Measurements from ENCODE around the gene RACGAP1. TPM values are rescaled to one million over a fixed set of nuclear protein-coding genes. Genes with fewer than 3 reads are reported as not detected.

RACGAP1 gene
- total and polyA plus RNA-seq, 2 donors (not counting 1 experiment from before 2014, with no cell fraction given), result 4.1 to 14.2 TPM

- Histone ChIP-seq H3K9me3 (ENCODE audit: control extremely low read depth in 1 of 3, control insufficient read depth in 2 of 3, insufficient read depth in 1 of 3, low read length in 2 of 3) (no peaks in the 10 kb centered on the region), H3K4me1 (ENCODE audit: control insufficient read depth in 2 of 2, insufficient read depth in 2 of 2, low read length in 2 of 2) (peaks cover 11% of the 10 kb centered on the region in 2 donors), H3K9ac (ENCODE audit: low read length) (peak overlapping the region; percentile 69), H3K27ac (ENCODE audit: low read length in 2 of 2) (no peak overlapping the region), H3K36me3 (replicated peaks in 1 of 2; ENCODE audit: control extremely low read depth in 1 of 2, control insufficient read depth in 1 of 2, extremely low read depth in 1 of 2, insufficient read depth in 2 of 2, low read length in 1 of 2) (no peaks in the 10 kb centered on the region), H3K27me3 (replicated peaks in 1 of 4; ENCODE audit: control extremely low read depth in 1 of 4, control insufficient read depth in 3 of 4, insufficient read depth in 4 of 4, low read length in 3 of 4) (peaks cover 0 to 64% (median 16%) of the 10 kb centered on the region in 4 experiments), H3K4me3 (ENCODE audit: control extremely low read depth in 1 of 5, extremely low read depth in 1 of 5, insufficient read depth in 1 of 5, low read depth in 2 of 5, low read length in 4 of 5) (peak overlapping the region in 4 of 5 experiments; percentile 21 to 66 (median 39)), H3K4me2 (replicated peaks; ENCODE audit: low read depth, low read length, poor library complexity, severe bottlenecking) (peak overlapping the region; percentile 97), H3K79me2 (ENCODE audit: control insufficient read depth, insufficient read depth, low read length) (no peaks in the 10 kb centered on the region), H4K20me1 (ENCODE audit: control insufficient read depth, insufficient read depth, low read length, poor library complexity, severe bottlenecking) (no peaks in the 10 kb centered on the region), H2AFZ (ENCODE audit: insufficient read depth, low read depth, low read length, poor library complexity, severe bottlenecking) (peak overlapping the region; percentile 84)
- no peaks in the 10 kb centered on the region for H3K9me3 Mint-ChIP-seq (ENCODE audit: insufficient read depth)
- intact Hi-C loops (cut with micrococcal nuclease), result loop anchor here (2.0 kb wide), 1 partner anchor 207 kb away; no protein-coding TSS in a partner anchor
- POLR2A ChIA-PET, result no interaction called here
- H3K27me3 Mint-ChIP-seq, result peaks cover 39% of the 10 kb centered on the region
- no peak overlapping the region for H3K27ac Mint-ChIP-seq
- CTCF ChIA-PET, result interaction anchor here (0.5 to 6.5 kb wide), 36 partner anchors 9 to 255 kb away, joined by 3 to 93 read pairs (median 6); partner anchors contain the start of genes AQP2 and TMBIM6
- ATAC-seq (ENCODE audit: low read depth), result peak; percentile 4
- DNase-seq, result no peak
- WGBS (ENCODE audit: insufficient coverage), result 33% methylated on average over 14 of the region's 15 CpGs
- peak overlapping the region; percentile 81 for H3K4me3 Mint-ChIP-seq
- H3K4me1 Mint-ChIP-seq, result peaks cover 7% of the 10 kb centered on the region
- TF ChIP-seq CTCF (IDR thresholded peaks at IDR 0.05) (no peak), EZH2 (IDR thresholded peaks at IDR 0.05; ENCODE audit: borderline replicate concordance, insufficient read depth, low read depth, low read length, poor library complexity, severe bottlenecking) (no peak)
Observed at GRCh38 chr12:49967777-49968250, 57.5 kb downstream of the RACGAP1 start.

- H3K27ac ChIP-seq (ENCODE audit: low read length in 2 of 2), result no peak overlapping the region
- H3K9me3 Mint-ChIP-seq (ENCODE audit: insufficient read depth), result no peaks in the 10 kb centered on the region
- peaks cover 7% of the 10 kb centered on the region for H3K4me1 Mint-ChIP-seq
- H3K4me1 ChIP-seq (ENCODE audit: control insufficient read depth in 2 of 2, insufficient read depth in 2 of 2, low read length in 2 of 2), result peaks cover 11% of the 10 kb centered on the region in 2 donors
- DNase-seq (peak; percentile 91), ATAC-seq (ENCODE audit: low read depth) (peak; percentile 91)
- H3K27me3 ChIP-seq (replicated peaks in 1 of 4; ENCODE audit: control extremely low read depth in 1 of 4, control insufficient read depth in 3 of 4, insufficient read depth in 4 of 4, low read length in 3 of 4), result peaks cover 0 to 64% (median 16%) of the 10 kb centered on the region in 4 experiments
- ChIA-PET CTCF (interaction anchor here (0.6 to 6.5 kb wide), 40 partner anchors 9 to 347 kb away, joined by 3 to 93 read pairs (median 5); partner anchors contain the start of genes AQP2 and TMBIM6), POLR2A (no interaction called here)
- intact Hi-C loops (cut with micrococcal nuclease), result loop anchor here (2.0 kb wide), 1 partner anchor 208 kb away; no protein-coding TSS in a partner anchor
- H3K27ac Mint-ChIP-seq, result no peak overlapping the region
- H3K9ac ChIP-seq (ENCODE audit: low read length), result peak overlapping the region; percentile 69
- peak overlapping the region; percentile 97 for H3K4me2 ChIP-seq (replicated peaks; ENCODE audit: low read depth, low read length, poor library complexity, severe bottlenecking)
- TF ChIP-seq EZH2 (IDR thresholded peaks at IDR 0.05; ENCODE audit: borderline replicate concordance, insufficient read depth, low read depth, low read length, poor library complexity, severe bottlenecking), result no peak
- TF ChIP-seq CTCF (IDR thresholded peaks at IDR 0.05), result peak; percentile 91
- peak overlapping the region; percentile 7 to 66 (median 45) for H3K4me3 ChIP-seq (ENCODE audit: control extremely low read depth in 1 of 5, extremely low read depth in 1 of 5, insufficient read depth in 1 of 5, low read depth in 2 of 5, low read length in 4 of 5)
- H3K4me3 Mint-ChIP-seq, result peak overlapping the region; percentile 81
- no peaks in the 10 kb centered on the region for H3K36me3 ChIP-seq (replicated peaks in 1 of 2; ENCODE audit: control extremely low read depth in 1 of 2, control insufficient read depth in 1 of 2, extremely low read depth in 1 of 2, insufficient read depth in 2 of 2, low read length in 1 of 2)
- H3K27me3 Mint-ChIP-seq, result peaks cover 43% of the 10 kb centered on the region
- H4K20me1 ChIP-seq (ENCODE audit: control insufficient read depth, insufficient read depth, low read length, poor library complexity, severe bottlenecking), result no peaks in the 10 kb centered on the region
- 3% methylated on average over 38 of the region's 40 CpGs for WGBS (ENCODE audit: insufficient coverage)
- H3K9me3 ChIP-seq (ENCODE audit: control extremely low read depth in 1 of 3, control insufficient read depth in 2 of 3, insufficient read depth in 1 of 3, low read length in 2 of 3), result no peaks in the 10 kb centered on the region
- no peaks in the 10 kb centered on the region for H3K79me2 ChIP-seq (ENCODE audit: control insufficient read depth, insufficient read depth, low read length)
- peak overlapping the region; percentile 84 for H2AFZ ChIP-seq (ENCODE audit: insufficient read depth, low read depth, low read length, poor library complexity, severe bottlenecking)
Observed at GRCh38 chr12:49967042-49967776, 58.1 kb downstream of the RACGAP1 start.

All from B cell (primary cell).